Measurements from ENCODE around the gene FARP1.

Gene FARP1

DNA sequence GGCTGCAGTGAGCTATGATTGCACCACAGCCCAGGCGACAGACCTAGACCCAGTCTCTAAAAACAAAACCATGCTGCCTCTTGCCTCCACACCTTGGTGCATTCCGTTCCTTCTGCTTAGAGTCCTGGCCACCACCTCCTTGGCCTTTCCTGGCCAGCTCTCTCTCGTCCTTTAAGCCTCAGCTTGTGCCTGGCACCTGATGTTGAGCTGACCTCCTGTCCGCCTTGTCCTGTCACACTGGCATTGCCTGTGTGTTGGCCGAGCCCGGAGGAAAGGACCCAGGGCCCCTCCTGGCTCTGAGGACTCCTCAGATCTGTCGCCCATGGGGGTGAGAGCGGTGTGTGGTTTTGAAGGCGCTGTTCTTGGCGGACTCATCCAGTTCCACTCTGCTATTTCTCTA, 290.8 kb downstream of the FARP1 start:
- DNase-seq: no peak

DNA sequence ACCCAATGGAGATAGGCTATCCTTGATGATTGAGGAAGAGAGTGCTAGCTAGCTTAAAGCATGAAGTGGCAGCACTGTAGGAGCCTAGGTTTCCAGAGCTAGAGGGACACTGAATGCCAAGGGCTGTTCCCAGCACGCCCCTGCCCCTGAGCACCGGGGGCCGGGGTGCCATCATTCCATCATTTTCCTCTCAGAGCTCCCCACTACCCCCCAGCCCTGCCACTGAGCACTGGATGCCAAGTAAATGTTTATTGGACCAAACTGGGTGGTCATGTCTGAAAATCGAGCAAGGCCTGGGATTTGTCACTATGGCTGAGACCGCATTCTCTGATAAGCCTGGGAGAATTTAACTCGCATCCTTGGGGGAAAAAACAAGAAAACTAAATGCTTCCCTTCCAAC, 291.2 kb downstream of the FARP1 start:
- DNase-seq: no peak

DNA sequence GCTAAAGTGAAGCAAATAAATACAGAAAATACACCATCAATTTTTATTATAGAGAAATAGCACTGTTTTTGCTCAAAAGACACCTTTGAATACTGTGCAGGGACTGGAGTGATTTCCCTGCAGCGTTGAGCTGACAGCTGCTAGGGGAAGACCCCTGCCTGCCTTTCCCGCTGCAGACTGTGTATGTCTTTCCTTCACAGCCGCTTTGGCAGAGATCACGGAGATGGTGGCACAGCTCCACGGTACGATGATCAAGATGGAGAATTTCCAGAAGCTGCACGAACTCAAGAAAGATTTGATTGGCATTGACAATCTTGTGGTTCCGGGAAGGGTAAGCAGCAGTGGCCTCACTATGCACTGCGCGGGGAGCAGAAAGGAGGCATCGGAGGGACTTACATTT, 292.5 kb downstream of the FARP1 start:
- no peak for DNase-seq

DNA sequence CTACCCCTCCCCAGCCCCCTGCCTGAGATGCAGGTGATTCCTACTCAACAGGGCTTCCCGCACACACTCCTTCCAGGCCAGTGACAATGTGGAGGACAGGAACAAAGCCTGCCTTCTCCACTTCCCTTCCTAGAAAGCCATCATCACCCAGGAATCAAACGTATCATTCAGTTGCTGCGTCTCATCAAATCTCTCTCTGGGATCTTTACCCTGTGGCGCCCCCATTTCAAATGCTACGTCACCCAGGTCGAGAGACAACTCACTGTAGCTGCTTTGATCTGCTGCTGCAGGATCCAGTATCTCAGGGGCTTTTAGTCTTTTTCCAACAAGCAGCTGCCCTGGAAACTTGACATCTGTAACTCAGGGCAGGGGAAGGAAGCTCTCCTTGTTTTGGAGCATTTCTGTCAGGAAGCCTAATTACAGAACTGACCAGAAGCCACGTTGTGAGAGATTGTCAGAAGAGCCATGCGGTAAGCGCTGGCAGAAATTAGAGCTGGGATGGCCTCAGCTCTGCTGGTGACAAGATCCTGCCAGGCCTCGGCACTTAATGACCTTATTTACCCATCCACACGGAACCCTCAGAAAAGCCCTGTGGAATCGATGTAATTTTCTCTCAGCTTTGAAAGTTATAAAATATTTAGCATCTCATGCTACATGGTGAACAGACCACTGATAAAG, 293.5 kb downstream of the FARP1 start:
- DNase-seq: no peak

DNA sequence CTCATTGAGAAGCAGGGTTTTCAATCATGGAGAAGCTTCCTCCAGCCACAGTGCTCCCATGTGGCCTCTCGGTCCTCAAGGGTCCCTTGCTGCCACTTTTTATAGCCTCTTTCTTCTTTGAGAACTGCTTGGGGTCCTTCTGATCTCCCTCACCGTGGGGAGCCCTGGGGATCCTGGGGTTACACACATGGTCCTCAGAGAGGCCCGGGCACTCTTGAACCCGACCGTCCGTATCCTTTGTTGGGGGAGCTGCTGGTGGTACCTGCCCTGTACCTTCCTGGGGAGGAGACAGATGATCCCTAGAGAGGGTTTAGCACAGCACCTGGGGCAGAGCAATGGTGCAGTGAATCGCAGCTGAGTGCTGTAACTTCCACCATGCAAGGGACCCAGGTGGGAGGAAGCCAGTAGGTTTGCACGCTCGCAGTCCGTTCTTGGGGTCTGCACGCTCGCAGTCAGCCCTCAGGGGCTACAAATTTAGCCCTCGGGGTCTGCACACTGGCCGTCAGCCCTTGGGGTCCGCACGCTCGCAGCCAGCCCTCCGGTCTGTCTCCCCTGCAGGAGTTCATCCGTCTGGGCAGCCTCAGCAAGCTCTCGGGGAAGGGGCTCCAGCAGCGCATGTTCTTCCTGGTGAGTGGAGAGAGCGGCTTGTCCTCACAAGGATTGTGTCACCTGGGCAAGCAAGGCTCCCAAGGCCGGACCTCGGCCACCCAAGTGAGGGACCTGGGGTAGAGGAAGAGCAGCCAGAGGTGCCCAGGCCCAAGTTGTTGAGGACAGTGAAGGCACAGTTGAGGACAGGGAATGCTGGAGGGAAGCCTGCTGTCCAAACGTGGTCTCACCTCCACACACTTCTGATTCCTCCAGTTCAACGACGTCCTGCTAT, 295.6 kb downstream of the FARP1 start:
- DNase-seq: no peak

DNA sequence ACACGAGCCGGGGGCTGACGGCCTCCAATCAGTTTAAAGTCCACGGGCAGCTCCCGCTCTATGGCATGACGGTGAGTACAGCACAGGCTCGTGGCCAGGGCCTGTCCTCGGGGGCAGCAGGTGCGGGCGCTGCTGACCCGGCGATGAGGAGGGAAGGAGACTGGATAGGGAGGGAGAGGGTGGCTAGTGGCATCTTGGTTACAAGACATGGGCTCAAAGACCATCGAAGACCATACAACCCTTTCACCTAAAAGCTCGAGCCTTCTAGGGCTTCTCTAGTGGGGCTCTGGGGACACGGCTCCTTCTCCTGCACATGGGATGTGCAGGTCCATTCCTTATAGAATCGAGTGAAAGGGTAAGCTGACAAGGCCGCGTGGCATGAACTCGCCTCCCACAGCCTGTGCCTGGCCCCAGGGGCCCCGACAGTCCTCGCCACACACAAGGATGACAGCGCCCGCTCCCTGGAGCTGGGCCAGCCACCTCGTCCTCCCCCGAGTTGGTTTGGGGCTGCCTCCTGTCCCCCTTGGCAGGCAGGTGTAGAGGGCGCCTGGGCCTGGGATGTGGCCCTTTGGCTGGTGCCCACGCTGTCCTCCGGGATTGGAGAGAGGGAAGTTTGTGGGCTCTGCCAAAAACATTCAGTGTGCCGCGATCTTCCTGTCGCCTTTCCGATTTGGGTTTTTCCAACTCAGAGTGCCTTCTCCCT, 296.4 kb downstream of the FARP1 start:
- no peak for DNase-seq

DNA sequence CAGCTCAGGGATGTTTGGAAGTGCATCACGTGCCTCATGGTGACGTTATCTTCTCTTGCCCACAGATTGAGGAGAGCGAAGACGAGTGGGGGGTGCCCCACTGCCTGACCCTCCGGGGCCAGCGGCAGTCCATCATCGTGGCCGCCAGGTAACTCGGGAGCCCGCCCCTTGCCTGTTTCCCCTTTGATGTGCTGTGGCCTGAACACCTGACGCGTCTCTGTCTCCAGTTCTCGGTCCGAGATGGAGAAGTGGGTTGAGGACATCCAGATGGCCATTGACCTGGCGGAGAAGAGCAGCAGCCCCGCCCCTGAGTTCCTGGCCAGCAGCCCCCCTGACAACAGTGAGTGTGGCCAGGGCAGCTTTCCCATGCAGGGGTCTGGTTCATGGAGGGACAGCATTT, 297.0 kb downstream of the FARP1 start:
- DNase-seq: no peak

DNA sequence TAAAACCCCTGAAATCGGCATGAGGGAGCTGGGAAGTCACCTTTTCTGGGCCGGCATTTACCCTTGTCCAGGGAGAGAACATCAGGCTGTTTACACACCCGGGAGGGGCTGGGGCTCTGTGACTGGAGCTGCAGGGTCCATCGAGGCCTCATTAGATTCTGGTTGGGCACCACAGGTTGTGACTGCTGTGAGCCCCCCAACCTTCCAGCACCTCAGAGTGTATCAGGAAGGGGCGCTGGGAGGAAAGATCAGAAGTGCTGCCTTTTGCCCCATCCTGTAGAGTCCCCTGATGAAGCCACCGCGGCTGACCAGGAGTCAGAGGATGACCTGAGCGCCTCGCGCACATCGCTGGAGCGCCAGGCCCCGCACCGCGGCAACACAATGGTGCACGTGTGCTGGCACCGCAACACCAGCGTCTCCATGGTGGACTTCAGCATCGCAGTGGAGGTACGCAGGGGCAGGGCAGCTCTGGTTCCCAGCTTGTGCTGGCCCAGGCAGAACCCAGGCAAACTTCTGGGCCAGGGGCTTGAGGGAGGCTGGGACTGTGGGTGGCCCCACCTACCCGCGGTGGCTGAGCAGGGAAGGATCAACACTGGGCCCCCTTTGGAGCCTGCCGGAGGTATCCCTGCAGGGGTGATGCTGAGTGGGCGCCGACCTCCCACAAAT, 297.6 kb downstream of the FARP1 start:
- DNase-seq: no peak

DNA sequence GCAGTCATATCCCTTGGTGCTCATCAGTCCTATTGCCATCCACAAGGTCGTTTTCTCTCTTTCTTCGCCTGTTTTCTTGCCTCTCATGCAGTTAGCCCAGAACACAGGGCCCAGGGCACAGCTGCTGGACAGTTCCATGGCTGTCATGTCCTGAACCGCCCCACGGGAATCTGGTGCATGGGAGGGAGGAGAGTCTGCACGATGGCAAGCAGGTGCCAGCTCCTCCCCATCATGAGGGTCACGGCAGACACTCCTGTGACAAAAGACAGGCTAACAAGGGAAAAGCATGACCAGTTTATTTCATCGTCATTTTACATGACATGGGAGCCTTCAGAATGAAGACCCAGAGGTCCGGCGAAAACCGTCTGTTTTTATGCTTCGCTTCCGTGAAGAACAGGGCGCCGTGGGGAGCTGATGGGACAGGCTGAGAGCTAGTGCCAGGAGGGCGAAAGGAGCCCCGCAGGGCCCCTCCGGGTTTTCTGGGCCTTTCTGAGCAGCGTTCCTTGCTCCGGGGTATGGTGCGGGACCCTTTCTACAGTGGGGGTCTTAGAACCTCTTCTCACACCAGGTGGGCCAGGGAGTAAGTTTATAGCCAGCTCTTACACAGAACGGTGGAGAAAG, 298.3 kb downstream of the FARP1 start:
- DNase-seq: no peak

DNA sequence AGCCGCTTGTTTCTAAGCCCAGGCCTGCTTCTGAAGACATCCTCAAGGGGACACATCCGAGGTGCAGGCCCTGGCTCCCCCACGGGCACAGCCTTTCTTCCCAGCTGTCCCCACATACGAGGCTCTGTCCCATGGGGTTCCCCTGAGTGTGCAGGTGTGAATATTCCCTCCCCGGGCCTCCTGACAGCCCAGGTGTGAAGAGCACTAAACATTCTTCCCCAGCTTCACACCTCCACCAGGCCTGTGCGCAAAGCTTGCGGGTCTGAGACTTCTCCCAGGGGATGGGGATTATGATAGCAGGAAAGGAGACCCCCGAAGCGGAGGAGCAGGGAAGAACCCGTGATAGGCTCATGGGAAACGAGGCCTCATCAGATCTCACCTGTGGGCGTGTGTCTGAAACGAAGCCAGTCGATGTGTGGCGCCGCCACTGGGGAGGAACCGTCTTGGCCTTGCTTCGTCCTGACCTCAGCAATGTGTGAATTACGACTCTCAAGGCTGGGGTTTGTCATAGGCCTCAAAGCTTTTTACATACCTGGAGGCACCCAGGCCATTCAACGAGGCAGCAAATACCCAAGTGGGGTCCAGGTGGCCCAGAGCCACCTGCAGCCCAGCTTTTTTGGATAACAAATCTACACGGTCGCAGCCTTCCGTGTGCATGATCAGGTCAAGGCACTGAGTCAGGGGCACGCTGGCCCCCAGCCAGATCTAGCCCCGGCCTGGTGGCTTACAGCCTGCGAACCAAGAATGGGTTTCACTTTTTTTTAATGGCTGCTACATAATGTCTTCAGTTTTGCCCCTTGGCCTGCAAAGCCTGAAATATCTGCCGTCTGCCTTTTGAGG, 299.7 kb downstream of the FARP1 start:
- DNase-seq: no peak

DNA sequence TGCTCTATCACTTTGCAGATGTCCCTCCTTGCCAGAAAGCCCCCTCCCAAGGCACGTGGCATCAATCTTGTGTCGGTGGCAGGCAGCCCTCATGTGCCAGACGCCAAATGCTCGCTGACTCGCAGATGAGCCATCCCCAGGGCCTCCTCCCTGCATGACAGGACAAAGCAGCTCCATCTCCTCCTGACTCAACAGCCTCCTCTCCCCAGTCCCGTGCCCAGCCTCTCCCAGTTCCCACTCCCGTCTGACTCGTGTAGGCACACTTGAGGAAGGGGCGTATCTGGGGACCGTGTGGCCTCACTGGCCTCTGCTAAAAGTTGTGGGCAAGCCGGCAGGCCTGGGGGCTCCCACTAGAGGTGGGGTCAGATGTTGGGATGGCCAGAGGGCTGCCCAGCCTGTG, 300.4 kb downstream of the FARP1 start:
- DNase-seq: no peak

DNA sequence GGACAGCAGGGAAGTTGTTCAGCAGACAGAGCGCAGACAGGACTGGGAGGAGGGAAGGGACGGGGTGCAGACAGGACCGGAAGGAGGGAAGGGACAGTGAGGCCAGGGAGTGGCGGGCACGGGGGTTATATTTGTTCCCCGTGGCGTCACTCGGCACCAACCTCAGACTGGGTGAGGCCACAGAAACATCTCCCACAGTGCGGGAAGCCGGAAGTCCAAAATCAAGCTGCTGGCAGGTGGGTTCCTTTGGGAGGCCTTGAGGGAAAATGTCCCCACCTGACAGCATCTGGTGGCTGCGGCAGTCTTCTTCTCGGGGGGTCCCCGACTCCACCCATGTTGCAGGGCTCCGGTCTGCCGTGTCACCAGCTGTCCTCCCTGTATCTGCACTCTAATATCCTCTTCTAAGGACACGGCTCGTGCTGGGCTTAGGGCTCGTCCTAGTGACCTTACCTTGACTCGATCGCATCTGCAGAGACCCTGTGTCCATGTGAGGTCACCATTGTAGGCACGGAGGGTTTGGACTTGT, 301.0 kb downstream of the FARP1 start:
- DNase-seq: no peak

DNA sequence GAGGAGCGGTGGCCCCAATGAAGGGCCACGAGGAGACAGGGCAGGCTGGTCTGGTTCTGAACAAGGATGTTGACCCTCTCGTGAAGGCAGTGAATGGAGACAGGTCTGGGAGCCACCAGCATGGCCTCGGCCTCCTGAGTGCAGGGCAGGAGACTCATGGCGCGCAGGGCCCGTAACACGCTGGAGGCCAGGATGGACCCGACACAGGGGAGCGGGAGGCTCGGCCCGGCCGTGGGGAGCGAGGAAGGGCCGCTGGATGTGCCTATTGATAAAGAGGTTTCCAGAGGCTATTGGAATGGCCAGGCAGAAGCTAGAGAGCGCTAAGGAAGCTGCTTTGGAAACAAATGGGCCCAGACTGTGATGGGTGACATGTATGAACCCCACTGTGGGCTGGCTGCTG, 301.5 kb downstream of the FARP1 start:
- no peak for DNase-seq

DNA sequence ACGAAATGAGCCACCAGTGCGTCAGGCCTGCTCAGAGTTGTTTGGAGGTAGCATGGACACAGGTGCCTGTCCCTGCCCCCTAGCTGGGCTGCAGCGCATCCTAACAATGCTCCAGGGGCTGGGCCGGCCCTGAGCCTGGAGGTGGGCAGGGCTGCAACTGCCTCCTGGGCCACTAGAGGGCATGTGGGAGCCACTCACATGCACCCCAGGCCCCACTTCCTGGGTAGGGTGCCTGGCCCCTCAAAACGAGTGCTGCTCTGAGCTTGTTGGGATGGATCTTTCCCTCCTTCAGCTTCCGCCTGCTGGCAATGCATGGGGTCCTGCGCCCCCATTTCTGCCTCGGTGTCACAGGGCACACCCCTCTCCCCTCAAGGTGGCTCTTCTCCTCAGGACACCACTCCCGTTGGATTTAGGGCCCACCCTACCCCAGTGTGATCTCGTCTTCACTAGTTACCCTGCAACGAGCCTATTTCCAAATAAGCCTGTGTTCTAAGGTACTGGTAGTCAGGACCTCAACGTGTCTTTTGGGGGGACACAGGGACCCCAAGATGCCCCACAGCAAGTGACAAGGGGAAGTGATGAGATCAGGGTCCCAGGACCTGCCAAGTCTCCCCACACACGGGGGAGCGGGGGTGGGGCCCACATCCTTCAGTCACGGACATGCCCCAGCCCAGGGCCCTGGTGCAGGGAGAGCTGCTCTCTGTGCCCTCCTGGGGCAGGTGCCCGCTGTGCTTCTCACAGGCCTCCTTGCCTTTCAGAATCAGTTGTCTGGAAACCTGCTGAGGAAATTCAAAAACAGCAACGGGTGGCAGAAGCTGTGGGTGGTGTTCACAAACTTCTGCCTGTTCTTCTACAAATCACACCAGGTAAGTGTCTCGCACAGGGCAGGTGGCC, 302.7 kb downstream of the FARP1 start:
- peak; percentile 87 for DNase-seq

DNA sequence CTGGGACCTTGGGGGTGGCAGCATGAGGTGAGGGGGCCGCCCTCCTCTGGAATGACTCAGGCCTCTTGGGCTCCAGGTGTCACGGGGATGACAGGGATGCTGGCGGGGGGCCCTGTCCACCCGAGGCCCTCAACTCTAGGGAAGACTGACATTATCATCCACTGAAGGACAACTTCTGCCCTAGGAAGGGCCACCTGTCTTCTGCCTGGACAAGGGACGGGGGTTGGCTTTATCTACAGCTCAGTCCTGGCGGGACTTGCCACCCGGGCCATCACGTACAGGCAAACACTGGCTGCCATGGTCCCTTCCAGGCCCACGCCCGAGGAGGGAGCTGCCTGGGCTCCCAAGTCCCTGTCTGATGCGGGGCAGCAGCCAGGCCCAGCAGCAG, 303.3 kb downstream of the FARP1 start:
- DNase-seq: no peak

DNA sequence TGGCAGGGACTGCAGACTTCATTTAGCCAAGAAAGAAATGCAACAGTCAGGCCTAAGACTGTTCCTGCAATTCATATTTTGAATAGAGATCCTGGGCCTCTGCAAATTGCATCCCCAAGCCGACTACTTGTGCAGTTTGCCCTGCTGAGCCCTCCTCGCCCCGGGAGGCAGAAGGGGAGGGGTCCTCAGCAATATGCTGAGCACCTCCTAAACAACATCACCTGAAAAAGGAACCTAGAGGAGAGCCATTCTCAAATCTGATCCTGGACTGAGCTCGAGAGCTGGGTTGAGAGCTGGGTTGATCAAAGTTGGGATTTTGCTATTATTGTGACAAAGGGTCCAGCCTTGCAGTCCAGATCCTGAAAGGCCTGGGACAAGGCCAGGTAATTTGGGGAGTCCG, 304.2 kb downstream of the FARP1 start:
- DNase-seq: no peak

DNA sequence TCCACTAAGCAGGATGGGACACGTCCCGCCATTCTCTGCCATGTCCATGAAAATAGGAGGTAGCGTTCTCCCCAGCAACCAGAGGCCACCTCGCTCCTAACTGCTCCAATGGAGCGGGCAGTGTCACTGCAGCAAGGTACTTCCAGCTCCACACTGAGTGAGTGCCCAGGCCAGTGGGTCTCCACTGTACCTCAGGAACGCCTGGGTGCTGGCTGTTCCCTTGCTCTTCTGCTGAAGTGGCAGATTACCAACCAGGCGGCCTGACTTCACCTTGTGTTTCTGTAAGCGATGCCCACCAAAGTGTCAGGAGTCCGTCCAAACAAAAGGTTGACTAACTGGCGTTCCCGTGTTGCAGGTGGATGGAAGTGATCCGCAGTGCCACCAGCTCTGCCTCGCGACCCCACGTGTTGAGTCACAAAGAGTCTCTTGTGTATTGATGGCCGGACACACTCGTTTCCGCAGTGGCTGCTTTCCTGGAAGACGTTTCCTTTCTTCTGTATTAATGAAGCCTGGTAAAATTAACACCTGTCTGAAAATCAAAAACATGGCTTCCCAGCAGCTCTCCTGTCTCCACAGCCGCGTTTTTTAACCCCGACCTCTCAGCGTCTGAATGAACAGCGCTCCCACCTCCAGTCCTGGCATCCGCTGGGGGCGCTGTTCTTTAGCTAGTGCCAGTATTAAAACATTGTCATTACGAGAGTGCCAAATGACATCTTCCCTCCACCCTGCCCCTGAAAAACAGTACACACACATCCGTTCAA, 305.2 kb downstream of the FARP1 start:
- DNase-seq: peak; percentile 50

DNA sequence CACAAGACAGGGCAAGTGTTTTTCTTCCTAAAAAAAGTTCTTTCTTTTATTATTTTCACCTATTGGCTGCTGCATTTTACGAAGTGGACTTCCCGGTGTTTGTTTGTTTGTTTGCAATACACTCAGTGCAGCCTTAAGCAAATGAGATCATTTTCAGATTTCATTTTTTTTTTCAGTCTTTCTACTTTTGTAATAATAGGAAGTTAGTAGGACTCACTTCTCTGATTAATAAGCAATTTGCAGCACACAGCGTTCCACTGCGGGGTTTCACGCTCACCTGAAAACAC, 305.7 kb downstream of the FARP1 start:
- DNase-seq: no peak

DNA sequence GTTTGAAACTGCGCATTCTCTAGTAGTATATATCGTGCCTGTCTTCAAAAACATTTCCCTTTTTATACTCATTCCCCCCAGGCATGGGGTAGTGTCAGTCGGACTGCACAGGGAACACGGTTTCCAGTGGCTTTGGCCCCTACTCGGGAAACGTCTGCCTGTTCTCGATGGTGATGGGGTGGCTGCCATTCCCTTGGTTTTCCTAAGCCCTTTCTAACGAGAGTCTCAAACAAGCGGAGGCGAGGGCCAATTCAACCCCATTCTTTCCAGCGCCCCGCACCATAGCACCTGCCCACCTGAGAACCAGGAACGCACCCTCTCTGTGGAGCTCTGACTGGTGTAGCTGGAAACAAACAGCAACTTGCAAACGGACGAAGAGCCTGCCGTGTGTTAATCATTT, 306.4 kb downstream of the FARP1 start:
- no peak for DNase-seq

DNA sequence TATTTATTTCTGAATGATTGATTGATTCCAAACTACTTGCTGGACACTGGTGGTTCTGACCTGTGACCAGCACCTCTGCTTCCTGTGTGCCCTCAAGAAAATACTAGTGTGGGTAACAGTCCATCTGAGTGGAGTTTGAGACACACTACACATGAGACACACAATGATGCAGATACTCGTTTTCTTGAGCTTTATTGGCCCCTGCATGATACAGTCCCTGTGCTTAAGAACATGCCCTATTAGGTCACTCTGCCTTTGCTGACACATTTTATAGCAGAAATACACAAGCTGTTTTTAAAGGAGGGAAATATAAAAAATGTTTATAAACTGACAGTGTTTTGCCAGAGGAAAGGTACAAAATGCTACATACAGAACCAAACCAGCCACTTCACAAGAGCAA, 307.1 kb downstream of the FARP1 start:
- no peak for DNase-seq

All from activated CD4-positive, alpha-beta T cell treated with anti-CD3 and anti-CD28 coated beads for 48 hours (primary cell).